Measurements from ENCODE around the gene PCK2.

- TF ChIP-seq CTCF (IDR thresholded peaks at IDR 0.05) = no peak
- no peak for TF ChIP-seq POLR2AphosphoS5 (IDR thresholded peaks at IDR 0.05; ENCODE audit: insufficient read depth in 1 of 2, low read depth in 1 of 2)
These were observed 53.8 kb downstream of the PCK2 start for GRCh38 chr14:24147761-24148428.

All from vagina (tissue), 2 donors.